Mammary epithelial cell (primary cell): ENCODE measurements around the gene NRIP3.

Source experiments
- CTCF ChIP-seq, 2 donors: IDR thresholded peaks in 1 of 2; conservative IDR thresholded peaks in 1 of 2; 2 replicates each; pipeline ENCODE4 v1.5.1; 2011 to 2012; ENCODE audit warnings: inconsistent platforms in 2 of 2, low read length in 2 of 2, mild to moderate bottlenecking in 2 of 2, control low read depth in 1 of 2, low read depth in 1 of 2; ENCODE audit not compliant: insufficient read depth in 1 of 2; ENCODE audit errors: extremely low read depth in 1 of 2
- EZH2 ChIP-seq: IDR thresholded peaks from 2 replicates; pipeline ENCODE4 v1.6.1; 2012; ENCODE audit warnings: low read length, inconsistent platforms, borderline replicate concordance

- TF ChIP-seq CTCF (conservative IDR thresholded peaks at IDR 0.05 in 1 of 2, IDR thresholded peaks at IDR 0.05 in 1 of 2; ENCODE audit: extremely low read depth in 1 of 2, insufficient read depth in 1 of 2, low read depth in 1 of 2, low read length in 2 of 2) (no peak), EZH2 (no peak)
Measured at GRCh38 chr11:9014826-9015225, 11.0 kb upstream of the NRIP3 start.
